Thyroid gland (tissue), 4 donors: ENCODE results near the gene MED25.

ENCODE experiments used
- POLR2A ChIP-seq, 2 donors: fragments of 450-650 bp; IDR thresholded peaks; one replicate each; pipeline ENCODE4 v1.6.1; 2017; ENCODE audit warnings: antibody characterized with exemption in 2 of 2, mild to moderate bottlenecking in 2 of 2, moderate library complexity in 1 of 2
- TF ChIP-seq, protein P1 (sequence below), 6 experiments: fragments of 200-600 bp in 3 of 6; fragments of 450-650 bp in 3 of 6; sonication (generic) in 3 of 6; IDR thresholded peaks; one replicate each; pipeline ENCODE4 v1.5.1; 2016 to 2019; ENCODE audit warnings: antibody characterized with exemption in 6 of 6, mild to moderate bottlenecking in 2 of 6, inconsistent platforms in 1 of 6, moderate library complexity in 1 of 6

- TF ChIP-seq, protein P1, sequence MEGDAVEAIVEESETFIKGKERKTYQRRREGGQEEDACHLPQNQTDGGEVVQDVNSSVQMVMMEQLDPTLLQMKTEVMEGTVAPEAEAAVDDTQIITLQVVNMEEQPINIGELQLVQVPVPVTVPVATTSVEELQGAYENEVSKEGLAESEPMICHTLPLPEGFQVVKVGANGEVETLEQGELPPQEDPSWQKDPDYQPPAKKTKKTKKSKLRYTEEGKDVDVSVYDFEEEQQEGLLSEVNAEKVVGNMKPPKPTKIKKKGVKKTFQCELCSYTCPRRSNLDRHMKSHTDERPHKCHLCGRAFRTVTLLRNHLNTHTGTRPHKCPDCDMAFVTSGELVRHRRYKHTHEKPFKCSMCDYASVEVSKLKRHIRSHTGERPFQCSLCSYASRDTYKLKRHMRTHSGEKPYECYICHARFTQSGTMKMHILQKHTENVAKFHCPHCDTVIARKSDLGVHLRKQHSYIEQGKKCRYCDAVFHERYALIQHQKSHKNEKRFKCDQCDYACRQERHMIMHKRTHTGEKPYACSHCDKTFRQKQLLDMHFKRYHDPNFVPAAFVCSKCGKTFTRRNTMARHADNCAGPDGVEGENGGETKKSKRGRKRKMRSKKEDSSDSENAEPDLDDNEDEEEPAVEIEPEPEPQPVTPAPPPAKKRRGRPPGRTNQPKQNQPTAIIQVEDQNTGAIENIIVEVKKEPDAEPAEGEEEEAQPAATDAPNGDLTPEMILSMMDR (IDR thresholded peaks at IDR 0.05) = no peak
- TF ChIP-seq POLR2A (IDR thresholded peaks at IDR 0.05) = no peak
Observed at GRCh38 chr19:49863935-49864320, 45.8 kb downstream of the MED25 start.
